Lung (tissue), 12 donors: ENCODE measurements around the gene BACE2. TPM values are rescaled to one million over a fixed set of nuclear protein-coding genes. Genes with fewer than 3 reads are reported as not detected.

Experiments
- ATAC-seq: fragments of 200-7000 bp; cut with Tn5 transposase; one replicate; pipeline ENCODE4 v1.9.1; 2020; ENCODE audit warnings: moderate number of reproducible peaks; ENCODE audit not compliant: insufficient read depth, low FRiP score
- DNase-seq, 3 donors: peaks; one replicate each; pipeline ENCODE4 v3.0.0-alpha.2; 2013 to 2017
- H3K27ac ChIP-seq, 2 donors: one replicate each; pipeline ENCODE4 v1.5.1; 2013; ENCODE audit warnings: mild to moderate bottlenecking in 2 of 2, moderate library complexity in 2 of 2, control low read depth in 1 of 2, inconsistent platforms in 1 of 2, low read depth in 1 of 2, low read length in 1 of 2
- H3K27me3 ChIP-seq, 3 donors: one replicate each; pipeline ENCODE4 v1.5.1; 2013; ENCODE audit warnings: low read length in 2 of 3; ENCODE audit not compliant: control insufficient read depth in 3 of 3, insufficient read depth in 3 of 3
- H3K36me3 ChIP-seq, 4 donors: one replicate each; pipeline ENCODE4 v1.5.1; 2013; ENCODE audit warnings: low read length in 4 of 4, mild to moderate bottlenecking in 1 of 4, moderate library complexity in 1 of 4; ENCODE audit not compliant: control insufficient read depth in 4 of 4, insufficient read depth in 4 of 4
- H3K4me1 ChIP-seq, 5 donors: one replicate each; pipeline ENCODE4 v1.5.1; 2013; ENCODE audit warnings: low read length in 5 of 5, mild to moderate bottlenecking in 2 of 5, moderate library complexity in 1 of 5; ENCODE audit not compliant: control insufficient read depth in 5 of 5, insufficient read depth in 5 of 5
- H3K4me3 ChIP-seq: one replicate; pipeline ENCODE4 v1.5.1; 2013; ENCODE audit warnings: mild to moderate bottlenecking, control low read depth, moderate library complexity
- H3K9ac ChIP-seq, 2 donors: one replicate each; pipeline ENCODE4 v1.5.1; 2013; ENCODE audit warnings: low read length in 2 of 2, control low read depth in 1 of 2; ENCODE audit not compliant: insufficient read depth in 1 of 2
- H3K9me3 ChIP-seq, 4 donors: one replicate each; pipeline ENCODE4 v1.5.1; 2013; ENCODE audit warnings: low read length in 3 of 4, mild to moderate bottlenecking in 1 of 4, moderate library complexity in 1 of 4; ENCODE audit not compliant: control insufficient read depth in 4 of 4, insufficient read depth in 3 of 4
- CTCF ChIP-seq: IDR thresholded peaks from 2 replicates; pipeline ENCODE4 v1.5.1; 2012; ENCODE audit warnings: mild to moderate bottlenecking; ENCODE audit errors: control extremely low read depth, extremely low read depth
- WGBS, 2 donors: extraction: QIAGEN DNeasy Blood & Tissue Kit; methylation state at CpG; one replicate each; pipeline ENCODE4 v1.1.7; 2013; 5-methylcytosine and 5-hydroxymethylcytosine counted together
- polyA plus RNA-seq, 2 donors: library from polyadenylated mRNA; stranded (reverse); fragments of 200-250 nt; gene quantifications; one replicate each; pipeline ENCODE4 v1.2.1, GENCODE V29; 2013
- total RNA-seq, 2 donors: library from RNA; depleted of rRNA in 1 of 2; stranded (reverse); fragments of >200 nt in 1 of 2; gene quantifications; one replicate each; pipeline ENCODE4 v1.2.1, GENCODE V29; 2014 to 2021
- donor health status: control.
- donor health status: control.
- donor health status: Bipolar disorder and iron deficiency.
- donor health status: healthy.
- donor health status: DM: yes; HTN: yes; CAD: no.

The BACE2 gene
- total and polyA plus RNA-seq, 4 donors, result 9.3 to 49.9 (median 33.8) TPM

GRCh38 chr21:41156142-41156541 lies 11.8 kb upstream of the BACE2 start:
- H3K9me3 ChIP-seq, result no peaks in the 10 kb centered on the region
- H3K4me1 ChIP-seq, result no peaks in the 10 kb centered on the region
- no peak overlapping the region for H3K27ac ChIP-seq
- no peak overlapping the region for H3K9ac ChIP-seq
- H3K4me3 ChIP-seq, result no peak overlapping the region
- no peaks in the 10 kb centered on the region for H3K36me3 ChIP-seq
- no peak for TF ChIP-seq CTCF
- DNase-seq (no peak), ATAC-seq (no peak)
- peaks cover 0 to 2% (median 0%) of the 10 kb centered on the region in 3 donors for H3K27me3 ChIP-seq
- WGBS, 2 donors, result 67 to 70% methylated on average over 5 of the region's 5 CpGs

GRCh38 chr21:41158026-41158425 lies 9.9 kb upstream of the BACE2 start:
- ATAC-seq (no peak), DNase-seq (no peak)
- no peak for TF ChIP-seq CTCF
- H3K9me3 ChIP-seq, result no peaks in the 10 kb centered on the region
- no peak overlapping the region for H3K27ac ChIP-seq
- H3K4me3 ChIP-seq, result no peak overlapping the region
- H3K4me1 ChIP-seq, result no peaks in the 10 kb centered on the region
- H3K27me3 ChIP-seq, result peaks cover 0 to 2% (median 0%) of the 10 kb centered on the region in 3 donors
- WGBS, 2 donors, result 95 to 97% methylated on average over 2 of the region's 2 CpGs
- no peaks in the 10 kb centered on the region for H3K36me3 ChIP-seq
- no peak overlapping the region for H3K9ac ChIP-seq

- H3K27ac ChIP-seq, result no peak overlapping the region
- 78 to 93% methylated on average over 5 of the region's 5 CpGs for WGBS, 2 donors
- no peaks in the 10 kb centered on the region for H3K4me1 ChIP-seq
- ATAC-seq, result no peak
- no peaks in the 10 kb centered on the region for H3K36me3 ChIP-seq
- H3K9ac ChIP-seq, result no peak overlapping the region
- H3K9me3 ChIP-seq, result no peaks in the 10 kb centered on the region
- DNase-seq, result no peak
- TF ChIP-seq CTCF, result no peak
- H3K27me3 ChIP-seq, result no peaks in the 10 kb centered on the region
- no peak overlapping the region for H3K4me3 ChIP-seq
Measured at GRCh38 chr21:41160036-41160435, 7.9 kb upstream of the BACE2 start.

GRCh38 chr21:41161428-41161827 lies 6.5 kb upstream of the BACE2 start:
- Histone ChIP-seq H3K4me1 (no peaks in the 10 kb centered on the region), H3K27me3 (no peaks in the 10 kb centered on the region), H3K9ac (no peak overlapping the region), H3K27ac (no peak overlapping the region), H3K9me3 (no peaks in the 10 kb centered on the region), H3K4me3 (no peak overlapping the region), H3K36me3 (no peaks in the 10 kb centered on the region)
- 70 to 75% methylated on average over 3 of the region's 3 CpGs for WGBS, 2 donors
- ATAC-seq, result no peak
- no peak for DNase-seq
- no peak for TF ChIP-seq CTCF
